HuH-7.5 (cell line): Measurements from ENCODE around the gene PHACTR3.
"Not testable (repeated sequence)": the region's sequence is repeated elsewhere in the genome, so short reads cannot be mapped to it uniquely, and the experiment has no call there.

Experiments used
- DNase-seq: peaks from one replicate; pipeline ENCODE4 v3.0.0; 2011; ENCODE audit warnings: low spot score

PHACTR3 gene

DNA sequence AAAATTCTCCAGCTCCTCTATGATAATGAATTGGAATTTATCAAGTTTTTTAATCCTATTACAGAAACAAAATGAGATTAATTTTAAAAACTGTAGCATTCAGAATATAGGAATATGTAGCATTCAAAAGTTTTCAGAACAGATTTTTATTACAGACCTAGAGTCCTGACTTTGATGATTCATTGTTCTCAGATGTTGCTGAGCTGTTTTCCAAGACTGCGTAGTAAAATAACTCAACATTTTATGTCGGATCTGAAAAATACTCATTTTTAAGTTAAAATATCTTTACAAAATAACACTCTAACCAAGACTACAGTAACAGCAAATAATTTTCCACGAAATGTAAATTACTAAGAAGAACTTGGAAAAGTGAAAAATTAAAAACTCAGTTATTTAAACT lies 262.0 kb downstream of the PHACTR3 start:
- DNase-seq: no peak

- DNase-seq: no peak
Measured at GRCh38 chr20:59871096-59871495, 266.8 kb downstream of the PHACTR3 start.

GRCh38 chr20:59873409-59873808 lies 269.1 kb downstream of the PHACTR3 start:
- no peak for DNase-seq

- DNase-seq: no peak
Measured at GRCh38 chr20:59880198-59880597, 275.9 kb downstream of the PHACTR3 start.

DNA sequence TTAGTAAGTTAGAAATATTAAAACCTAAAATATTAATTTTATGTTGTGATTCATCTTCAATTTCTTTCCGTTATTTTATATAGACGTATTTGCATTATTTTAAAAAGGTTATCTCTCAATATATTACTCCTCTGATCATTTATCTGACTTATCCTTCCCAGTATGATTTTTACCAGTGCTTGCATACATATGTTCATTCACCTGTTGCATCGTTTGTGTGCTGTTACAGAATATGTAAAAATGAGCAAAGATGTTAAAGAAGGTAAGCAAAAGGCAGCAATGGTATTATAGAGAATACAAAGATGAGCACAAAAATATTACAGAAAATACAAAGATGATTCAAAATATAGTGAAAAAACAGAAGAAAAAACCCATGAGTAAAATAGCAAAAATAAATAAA lies 280.2 kb downstream of the PHACTR3 start:
- DNase-seq: no peak

GRCh38 chr20:59888050-59888449 lies 283.7 kb downstream of the PHACTR3 start:
- DNase-seq: no peak

- DNase-seq: not testable (repeated sequence)
Measured at GRCh38 chr20:59890035-59890434, 285.7 kb downstream of the PHACTR3 start.

DNA sequence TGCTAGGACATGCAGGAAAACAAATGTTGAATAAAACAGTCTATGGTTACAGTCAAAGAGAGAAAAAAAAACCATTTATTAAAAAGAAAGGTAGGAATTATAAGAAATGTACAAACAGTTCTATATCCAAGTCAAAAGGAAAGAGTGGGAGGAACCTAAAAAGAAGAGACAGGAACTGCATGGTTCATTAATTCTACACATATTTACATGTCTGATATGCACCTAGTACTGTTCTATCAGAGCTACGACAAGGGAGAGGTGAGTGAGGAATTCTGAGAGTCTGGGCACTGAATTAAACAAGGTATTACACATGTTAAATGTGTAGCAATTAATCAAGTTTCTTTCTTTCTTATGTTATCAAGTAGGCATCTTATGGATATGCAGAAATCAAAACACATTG lies 287.2 kb downstream of the PHACTR3 start:
- no peak for DNase-seq

- DNase-seq: no peak
Measured at GRCh38 chr20:59895908-59896307, 291.6 kb downstream of the PHACTR3 start.
